ENCODE results near the gene ZNF613. TPM values are rescaled to one million over a fixed set of nuclear protein-coding genes. Genes with fewer than 3 reads are reported as not detected.
"Not testable (repeated sequence)": the region's sequence is repeated elsewhere in the genome, so short reads cannot be mapped to it uniquely, and the experiment has no call there.

Gene ZNF613
- total RNA-seq, 6 experiments from 2014 or later, result 0.87 to 2.7 (median 2.2) TPM

GRCh38 chr19:51965583-51965982 lies 38.3 kb downstream of the ZNF613 start:
- TF ChIP-seq POLR2A (IDR thresholded peaks at IDR 0.05) (no peak), CTCF (IDR thresholded peaks at IDR 0.05) (no peak)
- Histone ChIP-seq H3K4me3 (no peak overlapping the region), H3K4me1 (no peaks in the 10 kb centered on the region), H3K27me3 (no peaks in the 10 kb centered on the region), H3K27ac (no peak overlapping the region), H3K36me3 (peaks cover 0 to 51% (median 41%) of the 10 kb centered on the region in 4 donors), H3K9me3 (peaks cover 0 to 54% (median 33%) of the 10 kb centered on the region in 4 donors)
- DNase-seq, result no peak
- intact Hi-C loops (cut with DNase I), result no loop called here
- 93% methylated on average over 3 of the region's 5 CpGs for WGBS (ENCODE audit: insufficient coverage, low coverage, low lambda C conversion rate, missing lambda C conversion rate)
- ATAC-seq, result no peak

- Histone ChIP-seq H3K27me3 (no peaks in the 10 kb centered on the region), H3K9me3 (peaks cover 7 to 76% (median 43%) of the 10 kb centered on the region in 4 donors), H3K4me3 (no peak overlapping the region), H3K27ac (no peak overlapping the region), H3K4me1 (no peaks in the 10 kb centered on the region), H3K36me3 (peaks cover 0 to 74% (median 48%) of the 10 kb centered on the region in 4 donors)
- DNase-seq (no peak), ATAC-seq (no peak)
- intact Hi-C loops (cut with DNase I), result no loop called here
- TF ChIP-seq POLR2A (IDR thresholded peaks at IDR 0.05), result no peak
- TF ChIP-seq CTCF (IDR thresholded peaks at IDR 0.05), result no peak
- WGBS (ENCODE audit: insufficient coverage, low coverage, low lambda C conversion rate, missing lambda C conversion rate), result 100% methylated on average over 1 of the region's 1 CpG
Observed at GRCh38 chr19:51970718-51971117, 43.4 kb downstream of the ZNF613 start.

GRCh38 chr19:51971624-51972023 lies 44.4 kb downstream of the ZNF613 start:
- Histone ChIP-seq H3K36me3 (peaks cover 0 to 65% (median 39%) of the 10 kb centered on the region in 4 donors), H3K4me3 (no peak overlapping the region), H3K9me3 (peaks cover 7 to 69% (median 39%) of the 10 kb centered on the region in 4 donors), H3K27ac (no peak overlapping the region), H3K4me1 (no peaks in the 10 kb centered on the region), H3K27me3 (no peaks in the 10 kb centered on the region)
- TF ChIP-seq POLR2A (IDR thresholded peaks at IDR 0.05) (no peak), CTCF (IDR thresholded peaks at IDR 0.05) (no peak)
- no peak for ATAC-seq
- 89% methylated on average over 3 of the region's 4 CpGs for WGBS (ENCODE audit: insufficient coverage, low coverage, low lambda C conversion rate, missing lambda C conversion rate)
- DNase-seq, result no peak
- intact Hi-C loops (cut with DNase I), result no loop called here

GRCh38 chr19:51975787-51976186 lies 48.5 kb downstream of the ZNF613 start:
- H3K27me3 ChIP-seq; DNase-seq; intact Hi-C loops (cut with DNase I); H3K27ac ChIP-seq; ATAC-seq; H3K4me3 ChIP-seq; H3K4me1 ChIP-seq: not testable (repeated sequence)
- H3K9me3 ChIP-seq, result peaks cover 7 to 66% (median 35%) of the 10 kb centered on the region in 4 donors
- WGBS (ENCODE audit: insufficient coverage, low coverage, low lambda C conversion rate, missing lambda C conversion rate), result 91% methylated on average over 5 of the region's 17 CpGs
- peaks cover 0 to 37% (median 16%) of the 10 kb centered on the region in 4 donors for H3K36me3 ChIP-seq

- intact Hi-C loops (cut with DNase I), result no loop called here
- TF ChIP-seq CTCF (IDR thresholded peaks at IDR 0.05), result no peak
- TF ChIP-seq POLR2A (IDR thresholded peaks at IDR 0.05), result no peak
- no peak for ATAC-seq
- peaks cover 0 to 30% (median 12%) of the 10 kb centered on the region in 4 donors for H3K36me3 ChIP-seq
- 92% methylated on average over 3 of the region's 3 CpGs for WGBS (ENCODE audit: insufficient coverage, low coverage, low lambda C conversion rate, missing lambda C conversion rate)
- no peak overlapping the region for H3K4me3 ChIP-seq
- no peaks in the 10 kb centered on the region for H3K4me1 ChIP-seq
- DNase-seq, result no peak
- H3K9me3 ChIP-seq, result peaks cover 7 to 57% (median 29%) of the 10 kb centered on the region in 4 donors
- no peaks in the 10 kb centered on the region for H3K27me3 ChIP-seq
- no peak overlapping the region for H3K27ac ChIP-seq
Observed at GRCh38 chr19:51976852-51977251, 49.6 kb downstream of the ZNF613 start.

All from right lobe of liver (tissue), 6 donors.